ENCODE results near the gene OR6M1.

OR6M1 gene

DNA sequence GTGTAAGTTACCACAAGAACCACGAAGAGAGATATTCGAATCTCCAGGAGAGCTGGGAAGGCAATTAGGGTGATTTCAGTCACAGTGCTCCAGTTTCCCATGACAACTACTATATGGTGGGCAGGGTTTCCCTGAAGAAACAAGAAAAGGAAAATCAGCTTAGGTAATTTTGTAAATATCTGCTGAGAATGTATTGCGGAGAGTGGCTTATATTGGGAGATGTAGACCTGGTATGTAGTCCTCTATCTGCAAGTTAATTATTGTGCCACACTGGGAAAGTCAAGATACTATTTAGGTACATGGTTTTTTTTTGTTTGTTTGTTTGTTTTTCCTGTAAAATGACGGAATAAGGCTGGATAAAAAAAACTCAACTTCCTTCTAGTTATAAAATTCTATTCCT is at the start of gene OR6M1:
Gene OR6M1, minus strand, starts transcription at position 101 of the 400 bp plus-strand sequence. Its CDS starts 0 bp downstream, at position 101.
- no peak for DNase-seq (ENCODE audit: low read depth, low spot score)

GRCh38 chr11:123853038-123853437 is 46.9 kb upstream of the OR6M1 start:
- no peak for DNase-seq (ENCODE audit: low read depth, low spot score)

DNA sequence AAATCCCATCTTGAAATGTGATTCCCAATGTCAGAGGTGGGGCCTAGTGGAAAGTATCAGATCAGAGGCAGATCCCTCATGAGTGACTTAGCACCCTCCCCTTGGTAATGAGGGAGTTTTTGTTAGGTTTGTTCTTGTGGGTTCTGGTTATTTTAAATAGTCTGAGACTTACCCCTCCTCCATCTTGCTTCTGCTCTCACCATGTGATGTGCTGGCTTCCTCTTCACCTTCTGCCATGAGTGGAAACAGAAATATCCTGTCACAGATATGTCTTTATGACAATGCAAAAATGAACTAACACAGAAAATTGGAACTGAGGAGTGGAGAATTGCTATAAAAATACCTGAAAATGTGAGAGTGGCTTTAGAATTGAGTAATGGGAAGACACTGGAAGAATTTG is 46.2 kb upstream of the OR6M1 start:
- DNase-seq (ENCODE audit: low read depth, low spot score) = no peak

DNA sequence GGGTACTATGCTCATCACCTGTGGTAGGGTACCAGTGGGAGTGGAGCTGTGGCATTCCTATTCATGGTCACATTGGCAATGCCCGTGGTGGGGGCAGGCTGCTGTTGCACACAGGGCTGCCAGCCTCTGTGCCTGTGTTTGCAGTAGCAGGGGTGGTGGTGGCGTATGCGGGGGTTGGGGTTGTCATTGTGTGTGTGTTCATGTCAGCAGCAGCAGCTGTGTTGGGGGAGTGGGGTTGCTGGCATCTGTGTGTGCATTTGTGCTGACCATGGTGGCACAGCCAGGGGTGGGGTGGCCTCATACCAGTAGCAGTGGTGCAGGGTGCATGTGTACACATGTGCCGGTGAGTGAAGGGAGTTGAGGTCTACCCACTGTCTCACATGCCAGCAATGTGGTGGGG is 45.0 kb upstream of the OR6M1 start:
- no peak for DNase-seq (ENCODE audit: low read depth, low spot score)

DNA sequence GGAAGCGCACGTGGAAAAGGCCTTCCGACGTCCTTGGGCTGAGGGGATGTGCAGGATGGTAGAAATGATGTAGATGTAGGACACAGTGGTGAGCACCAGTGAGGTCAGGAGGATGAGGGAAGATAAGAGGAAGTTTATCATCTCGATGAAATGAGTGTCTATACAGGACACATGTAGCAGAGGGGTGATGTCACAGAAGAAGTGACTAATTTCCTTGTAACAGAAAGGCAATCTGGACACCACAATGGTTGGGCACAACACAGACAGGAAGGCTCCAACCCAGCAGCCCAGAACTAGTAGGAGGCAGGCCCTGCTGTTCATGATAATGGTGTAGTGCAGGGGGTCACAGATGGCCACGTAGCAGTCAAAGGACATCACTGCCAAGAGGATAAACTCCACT is 35.0 kb upstream of the OR6M1 start:
- no peak for DNase-seq (ENCODE audit: low read depth, low spot score)

DNA sequence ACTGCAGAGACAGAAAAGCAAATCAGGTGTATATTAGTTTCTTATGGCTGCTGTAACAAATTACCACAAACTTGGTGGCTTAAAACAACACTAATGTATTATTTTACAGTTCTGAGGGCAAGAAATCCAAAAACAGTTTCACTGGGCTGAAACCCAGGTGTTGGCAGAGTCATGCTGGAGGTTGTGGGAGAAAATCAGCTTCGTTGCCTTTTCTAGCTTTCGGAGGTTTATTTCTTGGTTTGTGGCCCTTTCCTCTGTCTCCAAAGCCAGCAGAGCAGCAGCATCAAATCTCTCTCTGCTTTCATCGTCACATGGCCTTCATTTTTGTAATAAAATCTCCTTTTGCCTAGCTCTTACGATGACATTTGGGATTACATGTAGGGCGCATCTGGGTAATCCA is 33.0 kb upstream of the OR6M1 start:
- DNase-seq (ENCODE audit: low read depth, low spot score) = no peak

DNA sequence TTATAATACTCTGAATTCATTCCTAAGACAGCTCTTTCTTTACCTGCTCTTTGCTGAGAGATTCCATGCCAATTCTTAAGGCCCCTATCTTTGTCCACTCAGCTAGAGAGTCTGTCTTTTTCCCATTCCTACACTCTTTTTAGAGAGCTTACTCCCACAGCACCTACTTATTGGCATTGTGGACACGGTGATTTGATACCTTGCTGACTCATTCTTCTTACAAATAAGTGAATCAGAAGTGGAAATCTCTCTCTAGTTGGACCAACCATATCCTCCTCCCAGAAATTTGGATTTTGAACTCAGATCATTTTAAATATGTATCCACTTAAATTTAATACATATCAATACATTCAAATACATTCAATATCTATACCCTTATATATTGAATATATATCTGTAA is 32.5 kb upstream of the OR6M1 start:
- no peak for DNase-seq (ENCODE audit: low read depth, low spot score)

DNA sequence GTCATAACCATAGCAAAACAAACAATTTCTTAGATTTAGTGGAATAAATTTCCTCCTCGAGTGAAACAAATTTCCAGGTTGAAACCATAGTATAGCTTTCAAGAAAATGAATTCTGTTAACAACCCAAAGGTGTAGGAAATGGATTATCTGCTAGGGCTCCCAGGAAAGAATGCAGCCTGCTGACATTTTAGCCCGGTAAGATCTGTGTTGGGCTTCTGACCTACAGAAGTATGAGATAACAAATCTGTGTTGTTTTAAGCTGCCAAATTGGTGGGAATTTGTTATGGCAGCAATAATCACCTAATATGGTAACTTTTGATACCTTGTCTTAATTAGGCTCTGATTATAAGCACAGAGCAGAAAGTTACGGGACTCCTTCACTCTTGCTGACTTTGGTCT is 32.0 kb upstream of the OR6M1 start:
- DNase-seq (ENCODE audit: low read depth, low spot score) = no peak

GRCh38 chr11:123833095-123833494 is 26.9 kb upstream of the OR6M1 start:
- no peak for DNase-seq (ENCODE audit: low read depth, low spot score)

- no peak for DNase-seq (ENCODE audit: low read depth, low spot score)
These were observed 23.6 kb upstream of the OR6M1 start for GRCh38 chr11:123829745-123830144.

- no peak for DNase-seq (ENCODE audit: low read depth, low spot score)
These were observed 16.4 kb upstream of the OR6M1 start for GRCh38 chr11:123822599-123822998.

- no peak for DNase-seq (ENCODE audit: low read depth, low spot score)
These were observed 15.9 kb upstream of the OR6M1 start for GRCh38 chr11:123822032-123822431.

DNA sequence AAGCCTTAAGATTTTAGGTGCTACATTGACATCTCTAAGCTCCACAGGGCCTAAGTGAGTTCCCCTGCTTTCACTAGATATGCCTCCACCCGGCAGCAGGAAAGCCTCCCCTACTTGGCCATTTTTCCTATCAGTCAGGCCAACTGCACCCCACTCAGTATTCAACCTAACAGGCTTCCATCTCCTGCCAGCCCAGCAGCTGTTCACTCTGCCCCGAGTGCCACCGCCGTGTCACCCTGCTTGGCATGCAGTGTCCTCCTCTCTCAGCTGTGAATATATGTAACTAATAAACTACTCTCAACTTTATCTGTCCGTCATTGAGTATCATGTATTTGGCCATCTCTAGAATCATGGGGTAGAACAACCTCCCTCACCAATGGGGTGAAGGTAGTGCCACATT is 9.0 kb upstream of the OR6M1 start:
- no peak for DNase-seq (ENCODE audit: low read depth, low spot score)

DNA sequence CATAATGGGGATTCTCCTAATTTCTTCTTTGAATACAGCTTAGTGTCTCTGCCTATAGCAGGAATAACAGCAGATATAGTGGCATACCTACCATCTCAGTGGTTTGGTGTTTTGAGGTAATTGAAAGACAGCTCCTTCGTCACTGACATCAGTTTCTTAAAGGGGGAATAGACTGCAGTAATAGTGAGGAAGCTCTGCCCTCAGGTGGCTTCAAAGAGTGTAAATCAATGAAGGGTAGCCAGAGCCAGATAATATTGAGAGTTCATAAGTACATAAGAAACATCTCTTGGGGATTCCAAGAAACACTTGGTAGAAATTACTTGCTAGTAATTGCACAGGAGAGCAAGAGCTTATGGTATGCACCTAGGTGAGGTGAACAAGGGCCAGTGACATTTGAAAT is 4.4 kb downstream of the OR6M1 start:
- DNase-seq (ENCODE audit: low read depth, low spot score) = no peak

- DNase-seq (ENCODE audit: low read depth, low spot score) = no peak
These were observed 6.1 kb downstream of the OR6M1 start for GRCh38 chr11:123800036-123800435.

- no peak for DNase-seq (ENCODE audit: low read depth, low spot score)
These were observed 6.7 kb downstream of the OR6M1 start for GRCh38 chr11:123799438-123799837.

DNA sequence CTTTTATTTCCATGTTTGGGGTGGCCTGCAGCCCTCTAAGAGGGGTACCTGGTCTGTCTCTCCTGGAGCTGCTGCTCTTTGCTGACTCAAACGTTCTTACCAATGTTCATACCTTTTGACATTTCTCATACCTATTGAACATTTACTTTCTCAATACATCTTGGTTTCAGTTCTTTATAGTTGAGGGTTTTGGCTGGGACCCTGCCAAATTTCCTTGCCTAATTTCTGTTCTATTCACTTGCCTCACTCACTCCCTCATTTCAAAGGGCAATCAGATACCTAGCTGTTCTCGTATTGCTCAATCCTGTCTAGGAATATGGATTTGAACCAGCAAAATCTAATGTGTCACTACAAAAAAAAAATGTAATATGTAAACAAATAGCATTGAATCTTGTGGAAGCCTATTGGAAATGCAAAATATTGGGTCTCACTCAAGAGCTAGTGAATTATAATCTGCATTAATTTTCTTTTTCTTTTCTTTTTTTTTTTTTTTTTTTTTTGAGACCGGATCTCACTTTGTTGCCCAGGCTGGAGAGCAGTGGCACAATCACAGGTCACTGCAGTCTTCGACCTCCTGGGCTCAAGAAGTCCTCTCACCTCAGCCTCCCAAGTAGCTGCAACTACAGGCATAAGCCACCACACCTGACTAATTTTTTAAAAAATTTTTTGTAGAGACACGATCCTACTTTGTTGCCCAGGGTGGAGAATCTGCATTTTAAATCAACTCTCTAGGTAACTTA is 7.5 kb downstream of the OR6M1 start:
- DNase-seq (ENCODE audit: low read depth, low spot score) = no peak

GRCh38 chr11:123798079-123798478 is 8.1 kb downstream of the OR6M1 start:
- DNase-seq (ENCODE audit: low read depth, low spot score) = no peak

GRCh38 chr11:123797541-123797940 is 8.6 kb downstream of the OR6M1 start:
- no peak for DNase-seq (ENCODE audit: low read depth, low spot score)

DNA sequence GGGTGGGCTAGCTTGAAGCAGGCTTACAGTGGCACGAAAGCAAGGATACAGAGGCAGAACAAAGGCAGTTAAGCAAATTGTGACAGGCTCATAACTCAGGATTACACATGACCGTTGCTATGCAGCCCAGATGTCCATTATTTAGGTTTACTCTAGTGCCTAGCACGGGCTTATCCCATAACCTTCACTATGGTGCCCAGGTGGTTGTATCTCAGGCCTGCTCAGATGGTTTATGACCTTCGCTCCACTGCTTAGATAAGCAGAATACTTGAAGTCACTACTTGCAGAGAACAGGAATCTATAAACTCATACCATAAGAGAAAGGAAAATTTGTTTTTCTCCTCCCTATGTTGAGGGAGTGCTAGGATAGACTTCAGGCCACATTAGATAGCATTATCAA is 9.0 kb downstream of the OR6M1 start:
- DNase-seq (ENCODE audit: low read depth, low spot score) = no peak

- no peak for DNase-seq (ENCODE audit: low read depth, low spot score)
These were observed 9.9 kb downstream of the OR6M1 start for GRCh38 chr11:123796226-123796625.

GRCh38 chr11:123783536-123783935 is 22.6 kb downstream of the OR6M1 start:
- no peak for DNase-seq (ENCODE audit: low read depth, low spot score)

GRCh38 chr11:123778511-123778910 is 27.6 kb downstream of the OR6M1 start:
- DNase-seq (ENCODE audit: low read depth, low spot score) = no peak

All from brain pericyte (primary cell).